Fibroblast of lung (primary cell): ENCODE measurements around the gene TAP1. TPM values are rescaled to one million over a fixed set of nuclear protein-coding genes. Genes with fewer than 3 reads are reported as not detected.

ENCODE experiments used
- DNase-seq, 2 donors: peaks; one replicate each; pipeline versions ENCODE4 v3.0.0 to v3.0.0-alpha.2; 2010; ENCODE audit warnings: low read depth in 2 of 2
- H2AFZ ChIP-seq: 2 replicates; pipeline ENCODE4 v1.5.1; 2012; ENCODE audit warnings: low read length, control low read depth, inconsistent platforms
- H3K27ac ChIP-seq: 2 replicates; pipeline ENCODE4 v1.5.1; 2011; ENCODE audit warnings: low read length, control low read depth; ENCODE audit not compliant: insufficient read depth
- H3K27me3 ChIP-seq: 2 replicates; pipeline ENCODE4 v1.5.1; 2011; ENCODE audit warnings: mild to moderate bottlenecking, low read length; ENCODE audit not compliant: control insufficient read depth, insufficient read depth
- H3K36me3 ChIP-seq: 2 replicates; pipeline ENCODE4 v1.5.1; 2011; ENCODE audit warnings: low read length; ENCODE audit not compliant: control insufficient read depth, insufficient read depth
- H3K4me1 ChIP-seq: 2 replicates; pipeline ENCODE4 v1.5.1; 2011; ENCODE audit warnings: low read length; ENCODE audit not compliant: control insufficient read depth, insufficient read depth; ENCODE audit errors: extremely low read depth
- H3K4me2 ChIP-seq: 2 replicates; pipeline ENCODE4 v1.5.1; 2011; ENCODE audit warnings: low read length, control low read depth; ENCODE audit not compliant: insufficient read depth; ENCODE audit errors: extremely low read depth
- H3K4me3 ChIP-seq, 4 experiments: fragments of 200-600 bp in 1 of 4; sonication (generic) in 1 of 4; replicated peaks in 1 of 4; 2 replicates each; pipeline ENCODE4 v1.5.1; 2011 to 2016; ENCODE audit warnings: low read length in 4 of 4, low read depth in 3 of 4, mild to moderate bottlenecking in 3 of 4, control low read depth in 2 of 4, inconsistent platforms in 1 of 4, mixed read lengths in 1 of 4; ENCODE audit not compliant: insufficient read depth in 1 of 4; ENCODE audit errors: control extremely low read depth in 1 of 4
- H3K79me2 ChIP-seq: 2 replicates; pipeline ENCODE4 v1.5.1; 2012; ENCODE audit warnings: mild to moderate bottlenecking, low read length, inconsistent platforms; ENCODE audit not compliant: control insufficient read depth, insufficient read depth
- H3K9ac ChIP-seq: 2 replicates; pipeline ENCODE4 v1.5.1; 2011; ENCODE audit warnings: mild to moderate bottlenecking, low read length, control low read depth; ENCODE audit not compliant: insufficient read depth
- H3K9me3 ChIP-seq: 2 replicates; pipeline ENCODE4 v1.5.1; 2012; ENCODE audit warnings: low read depth, low read length; ENCODE audit not compliant: control insufficient read depth, insufficient read depth
- H4K20me1 ChIP-seq: 2 replicates; pipeline ENCODE4 v1.5.1; 2011; ENCODE audit warnings: low read length; ENCODE audit not compliant: control insufficient read depth, insufficient read depth; ENCODE audit errors: extremely low read depth
- EZH2 ChIP-seq: IDR thresholded peaks from 2 replicates; pipeline ENCODE4 v1.5.1; 2012; ENCODE audit warnings: low read length, control low read depth, mild to moderate bottlenecking; ENCODE audit errors: missing control alignments
- polyA plus RNA-seq, 2 donors: library from polyadenylated mRNA; depleted of rRNA in 1 of 2; stranded (reverse) in 1 of 2; unstranded in 1 of 2; fragments of >200 nt; gene quantifications; 2 replicates each; pipeline ENCODE4 v1.2.1, GENCODE V29; 2011 to 2012; ENCODE audit warnings: missing spikeins in 1 of 2
- total RNA-seq: library from RNA; depleted of rRNA; stranded (reverse); fragments of >200 nt; gene quantifications from 2 replicates; pipeline ENCODE4 v1.2.1, GENCODE V29; 2014
- TF ChIP-seq, protein P1 (sequence below), 2 donors: IDR thresholded peaks in 1 of 2; conservative IDR thresholded peaks in 1 of 2; 1 replicate in 1 of 2; 2 replicates in 1 of 2; pipeline ENCODE4 v1.5.1; 2011 to 2012; ENCODE audit warnings: low read length in 2 of 2, control low read depth in 1 of 2, inconsistent platforms in 1 of 2, low read depth in 1 of 2, mild to moderate bottlenecking in 1 of 2

The TAP1 gene
- total and polyA plus RNA-seq, 2 donors (not counting 1 experiment from before 2014, with no cell fraction given), result 31.4 to 107 TPM

DNA sequence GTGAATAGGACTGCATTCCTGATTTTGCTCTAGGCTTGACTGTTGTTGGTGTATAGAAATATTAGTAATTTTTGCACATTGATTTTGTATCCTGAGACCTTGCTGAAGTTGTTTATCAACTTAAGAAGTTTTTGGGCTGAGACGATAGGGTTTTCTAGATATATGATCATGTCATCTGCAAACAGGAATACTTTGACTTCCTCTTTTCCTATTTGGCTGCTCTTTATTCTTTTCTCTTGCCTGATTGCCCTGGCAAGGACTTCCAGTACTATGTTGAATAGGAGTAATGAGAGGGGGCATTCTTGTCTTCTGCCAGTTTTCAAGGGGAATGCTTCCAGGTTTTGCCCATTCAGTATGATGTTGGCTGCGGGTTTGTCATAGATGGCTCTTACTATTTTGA lies 50.1 kb downstream of the TAP1 start:
- H3K27ac ChIP-seq, result no peak overlapping the region
- H3K9ac ChIP-seq, result no peak overlapping the region
- TF ChIP-seq, protein P1, sequence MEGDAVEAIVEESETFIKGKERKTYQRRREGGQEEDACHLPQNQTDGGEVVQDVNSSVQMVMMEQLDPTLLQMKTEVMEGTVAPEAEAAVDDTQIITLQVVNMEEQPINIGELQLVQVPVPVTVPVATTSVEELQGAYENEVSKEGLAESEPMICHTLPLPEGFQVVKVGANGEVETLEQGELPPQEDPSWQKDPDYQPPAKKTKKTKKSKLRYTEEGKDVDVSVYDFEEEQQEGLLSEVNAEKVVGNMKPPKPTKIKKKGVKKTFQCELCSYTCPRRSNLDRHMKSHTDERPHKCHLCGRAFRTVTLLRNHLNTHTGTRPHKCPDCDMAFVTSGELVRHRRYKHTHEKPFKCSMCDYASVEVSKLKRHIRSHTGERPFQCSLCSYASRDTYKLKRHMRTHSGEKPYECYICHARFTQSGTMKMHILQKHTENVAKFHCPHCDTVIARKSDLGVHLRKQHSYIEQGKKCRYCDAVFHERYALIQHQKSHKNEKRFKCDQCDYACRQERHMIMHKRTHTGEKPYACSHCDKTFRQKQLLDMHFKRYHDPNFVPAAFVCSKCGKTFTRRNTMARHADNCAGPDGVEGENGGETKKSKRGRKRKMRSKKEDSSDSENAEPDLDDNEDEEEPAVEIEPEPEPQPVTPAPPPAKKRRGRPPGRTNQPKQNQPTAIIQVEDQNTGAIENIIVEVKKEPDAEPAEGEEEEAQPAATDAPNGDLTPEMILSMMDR (conservative IDR thresholded peaks at IDR 0.05 in 1 of 2, IDR thresholded peaks at IDR 0.05 in 1 of 2; ENCODE audit: low read depth in 1 of 2, low read length in 2 of 2), result no peak
- no peak for TF ChIP-seq EZH2
- H3K4me3 ChIP-seq, result no peak overlapping the region
- no peaks in the 10 kb centered on the region for H3K9me3 ChIP-seq
- H3K79me2 ChIP-seq, result no peaks in the 10 kb centered on the region
- H3K36me3 ChIP-seq, result no peaks in the 10 kb centered on the region
- no peaks in the 10 kb centered on the region for H4K20me1 ChIP-seq
- H2AFZ ChIP-seq, result no peak overlapping the region
- DNase-seq, result no peak
- no peak overlapping the region for H3K4me2 ChIP-seq
- H3K27me3 ChIP-seq, result peaks cover 5% of the 10 kb centered on the region
- H3K4me1 ChIP-seq, result no peaks in the 10 kb centered on the region

DNA sequence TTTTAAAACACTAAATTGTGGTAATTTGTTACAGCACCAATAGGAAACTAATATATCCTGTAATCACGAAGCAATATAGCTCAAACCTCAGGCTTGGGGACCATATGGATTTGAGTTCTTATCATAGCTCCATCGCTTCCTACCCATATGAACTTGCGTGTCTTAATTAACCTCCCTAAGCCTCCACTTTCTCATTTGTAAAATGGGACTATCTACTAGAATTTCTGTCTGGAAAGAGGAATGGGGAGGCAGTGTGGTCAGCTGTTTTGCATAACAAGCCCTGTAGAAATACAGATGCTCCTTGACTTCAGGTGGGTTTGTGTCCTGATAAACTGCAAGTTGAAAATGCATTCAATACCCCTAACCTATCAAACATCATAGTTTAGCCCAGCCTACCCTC lies 53.8 kb downstream of the TAP1 start:
- no peak overlapping the region for H2AFZ ChIP-seq
- H3K36me3 ChIP-seq, result no peaks in the 10 kb centered on the region
- H4K20me1 ChIP-seq, result no peaks in the 10 kb centered on the region
- H3K4me3 ChIP-seq, result no peak overlapping the region
- H3K27me3 ChIP-seq, result peaks cover 11% of the 10 kb centered on the region
- no peak for DNase-seq
- no peaks in the 10 kb centered on the region for H3K9me3 ChIP-seq
- H3K27ac ChIP-seq, result no peak overlapping the region
- H3K4me2 ChIP-seq, result no peak overlapping the region
- no peaks in the 10 kb centered on the region for H3K79me2 ChIP-seq
- no peaks in the 10 kb centered on the region for H3K4me1 ChIP-seq
- no peak overlapping the region for H3K9ac ChIP-seq
- no peak for TF ChIP-seq EZH2
- TF ChIP-seq, protein P1 (conservative IDR thresholded peaks at IDR 0.05 in 1 of 2, IDR thresholded peaks at IDR 0.05 in 1 of 2; ENCODE audit: low read depth in 1 of 2, low read length in 2 of 2), result no peak

- H4K20me1 ChIP-seq, result no peaks in the 10 kb centered on the region
- no peak for DNase-seq
- H3K9ac ChIP-seq, result no peak overlapping the region
- H3K4me2 ChIP-seq, result no peak overlapping the region
- no peaks in the 10 kb centered on the region for H3K4me1 ChIP-seq
- no peaks in the 10 kb centered on the region for H3K9me3 ChIP-seq
- H3K27me3 ChIP-seq, result peaks cover 14% of the 10 kb centered on the region
- no peaks in the 10 kb centered on the region for H3K36me3 ChIP-seq
- H3K4me3 ChIP-seq, result no peak overlapping the region
- no peak overlapping the region for H3K27ac ChIP-seq
- TF ChIP-seq, protein P1 (conservative IDR thresholded peaks at IDR 0.05 in 1 of 2, IDR thresholded peaks at IDR 0.05 in 1 of 2; ENCODE audit: low read depth in 1 of 2, low read length in 2 of 2), result no peak
- TF ChIP-seq EZH2, result no peak
- H3K79me2 ChIP-seq, result no peaks in the 10 kb centered on the region
- H2AFZ ChIP-seq, result no peak overlapping the region
Measured at GRCh38 chr6:32799168-32799567, 54.3 kb downstream of the TAP1 start.
